Loucy (cell line): Measurements from ENCODE around the gene SCARF1.

ENCODE experiments used
- EZH2phosphoT487 ChIP-seq: fragments of 200-600 bp; IDR thresholded peaks from 2 replicates; pipeline ENCODE4 v1.6.1; 2018; ENCODE audit warnings: antibody characterized with exemption, mild to moderate bottlenecking, moderate library complexity, borderline replicate concordance
- TF ChIP-seq, protein P1 (sequence below): fragments of 200-600 bp; sonication (generic); conservative IDR thresholded peaks from 2 replicates; pipeline ENCODE4 v1.5.1; 2014; ENCODE audit warnings: mild to moderate bottlenecking, antibody characterized with exemption, low read length

DNA sequence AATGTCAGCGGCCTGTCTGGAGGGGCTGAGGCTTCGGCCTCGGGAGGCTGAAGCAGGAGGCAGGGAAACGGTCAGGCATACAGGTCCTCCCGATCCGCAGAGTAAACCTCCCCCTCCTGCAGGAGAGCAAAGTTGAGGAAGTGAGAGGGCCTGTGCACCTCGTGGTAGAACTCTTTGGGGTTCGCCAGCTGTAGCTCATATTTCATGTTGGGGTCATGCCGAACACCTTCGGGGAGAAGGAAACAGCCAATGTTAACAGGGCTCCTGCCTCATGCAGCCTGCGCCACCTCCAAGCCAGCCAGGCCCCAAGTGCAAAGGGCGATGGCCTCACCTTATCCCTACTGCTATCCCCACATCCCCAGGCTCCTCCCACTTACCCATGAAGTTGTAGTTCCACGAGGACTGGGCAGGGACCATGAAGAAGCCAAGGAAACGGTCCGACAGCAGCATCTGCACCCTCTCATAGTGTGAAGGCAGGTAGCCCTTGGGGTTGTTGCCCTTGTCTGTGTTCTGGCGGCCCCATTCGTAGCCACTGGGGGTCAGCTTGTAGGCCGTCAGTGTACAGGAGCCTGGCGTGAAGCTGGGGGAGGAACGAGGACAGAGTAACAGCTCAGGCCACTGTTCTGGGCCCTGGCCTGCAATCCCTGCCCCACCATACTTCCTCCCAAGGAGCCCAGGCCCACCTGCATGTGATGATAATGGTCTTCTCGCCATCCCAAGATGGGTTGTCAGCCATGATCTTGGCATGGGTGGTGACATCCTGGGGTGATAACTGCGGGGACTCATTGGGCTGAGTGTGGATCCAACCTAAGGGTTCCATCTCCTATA lies 5.4 kb upstream of the SCARF1 start:
- TF ChIP-seq, protein P1, sequence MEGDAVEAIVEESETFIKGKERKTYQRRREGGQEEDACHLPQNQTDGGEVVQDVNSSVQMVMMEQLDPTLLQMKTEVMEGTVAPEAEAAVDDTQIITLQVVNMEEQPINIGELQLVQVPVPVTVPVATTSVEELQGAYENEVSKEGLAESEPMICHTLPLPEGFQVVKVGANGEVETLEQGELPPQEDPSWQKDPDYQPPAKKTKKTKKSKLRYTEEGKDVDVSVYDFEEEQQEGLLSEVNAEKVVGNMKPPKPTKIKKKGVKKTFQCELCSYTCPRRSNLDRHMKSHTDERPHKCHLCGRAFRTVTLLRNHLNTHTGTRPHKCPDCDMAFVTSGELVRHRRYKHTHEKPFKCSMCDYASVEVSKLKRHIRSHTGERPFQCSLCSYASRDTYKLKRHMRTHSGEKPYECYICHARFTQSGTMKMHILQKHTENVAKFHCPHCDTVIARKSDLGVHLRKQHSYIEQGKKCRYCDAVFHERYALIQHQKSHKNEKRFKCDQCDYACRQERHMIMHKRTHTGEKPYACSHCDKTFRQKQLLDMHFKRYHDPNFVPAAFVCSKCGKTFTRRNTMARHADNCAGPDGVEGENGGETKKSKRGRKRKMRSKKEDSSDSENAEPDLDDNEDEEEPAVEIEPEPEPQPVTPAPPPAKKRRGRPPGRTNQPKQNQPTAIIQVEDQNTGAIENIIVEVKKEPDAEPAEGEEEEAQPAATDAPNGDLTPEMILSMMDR: no peak
- no peak for TF ChIP-seq EZH2phosphoT487
